ENCODE data around the gene PIGS. TPM values are rescaled to one million over a fixed set of nuclear protein-coding genes. Genes with fewer than 3 reads are reported as not detected.

The PIGS gene
- total RNA-seq, 1 experiment from 2014 or later = 45.8 TPM

DNA sequence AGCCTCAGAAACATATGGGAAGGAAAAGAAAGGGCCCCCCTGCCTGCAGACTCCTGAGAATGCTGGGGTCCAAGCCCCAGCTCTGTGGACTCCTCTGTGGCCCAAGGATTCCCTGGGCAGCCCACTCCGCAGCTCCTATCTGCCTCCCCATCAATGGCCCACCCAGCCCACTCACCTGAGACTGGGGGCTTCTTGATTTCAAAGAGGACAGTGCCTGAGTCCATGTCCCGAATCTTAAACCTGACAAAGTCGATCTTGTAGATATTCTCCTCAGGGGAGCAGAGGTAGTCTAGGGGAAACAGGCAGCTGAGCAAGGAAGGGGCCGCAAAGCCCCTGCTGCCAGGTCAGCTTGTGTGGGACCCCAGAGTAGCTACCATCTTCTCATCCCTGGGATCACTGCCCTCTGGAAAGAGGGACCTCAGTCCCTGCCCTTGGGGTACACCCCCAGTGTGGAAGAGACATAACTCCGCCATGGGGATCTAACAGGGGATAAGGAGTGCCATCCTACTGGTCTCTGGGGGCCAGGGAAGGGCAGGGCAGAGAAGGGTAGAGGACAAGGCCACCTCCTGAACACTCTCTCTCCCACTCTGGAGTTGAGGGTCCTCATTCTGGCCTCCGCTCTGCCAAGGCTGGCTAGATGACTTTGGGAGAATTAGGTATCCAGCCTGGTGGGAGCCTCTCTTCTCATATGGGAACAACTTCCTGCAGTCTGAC, 22.8 kb downstream of the PIGS start:
- CTCF ChIA-PET = interaction anchor here (1.6 kb wide), 1 partner anchor 13 kb away, joined by 3 read pairs; no protein-coding TSS in a partner anchor
- H2AFZ ChIP-seq (ENCODE audit: low read depth, low read length, poor library complexity, severe bottlenecking) = no peak overlapping the region
- intact Hi-C loops (cut with micrococcal nuclease) = loop anchor here (2.0 kb wide), 1 partner anchor 54 kb away; no protein-coding TSS in a partner anchor
- RAD21 ChIA-PET (ENCODE audit: low non-redundant PET in 1 of 2, low total read pairs in 2 of 2, uncharacterized antibody in 2 of 2, unreplicated experiment in 2 of 2) = no interaction called here
- H3K79me2 ChIP-seq (ENCODE audit: insufficient read depth, low read length) = peaks cover 16% of the 10 kb centered on the region; the same call in 1 of the 2 replicates
- no peak overlapping the region for H3K4me3 ChIP-seq (replicated peaks in 1 of 2; ENCODE audit: low read depth in 1 of 2, low read length in 2 of 2)
- H3K4me2 ChIP-seq (ENCODE audit: low read length) = no peak overlapping the region
- H3K9me3 ChIP-seq (ENCODE audit: control insufficient read depth in 1 of 2, insufficient read depth in 1 of 2, low read depth in 1 of 2, low read length in 2 of 2) = no peaks in the 10 kb centered on the region
- no peaks in the 10 kb centered on the region for H3K27me3 ChIP-seq (ENCODE audit: insufficient read depth, low read length)
- H4K20me1 ChIP-seq (ENCODE audit: insufficient read depth) = no peaks in the 10 kb centered on the region
- H3K27ac ChIP-seq (ENCODE audit: low read depth, low read length) = no peak overlapping the region
- no peak for TF ChIP-seq SP1 (IDR thresholded peaks at IDR 0.05; ENCODE audit: low read depth)
- TF ChIP-seq POLR2AphosphoS5 (IDR thresholded peaks at IDR 0.05; ENCODE audit: low read depth, low read length) = no peak
- no peak for TF ChIP-seq ZBTB33 (IDR thresholded peaks at IDR 0.05; ENCODE audit: extremely low read depth, insufficient replicate concordance, low read length)
- no peak for TF ChIP-seq TCF7L2 (IDR thresholded peaks at IDR 0.05; ENCODE audit: borderline replicate concordance, extremely low read depth, insufficient read depth, insufficient read length)
- no peak for TF ChIP-seq CTCF (IDR thresholded peaks at IDR 0.05 in 2 of 3, conservative IDR thresholded peaks at IDR 0.05 in 1 of 3; ENCODE audit: borderline replicate concordance in 1 of 3, insufficient read depth in 1 of 3, low read depth in 2 of 3, low read length in 2 of 3)
- no peak for TF ChIP-seq CBX3 (IDR thresholded peaks at IDR 0.05; ENCODE audit: low read depth)
- TF ChIP-seq CEBPB (IDR thresholded peaks at IDR 0.05; ENCODE audit: low read depth) = no peak
- no peak for TF ChIP-seq FOSL1 (IDR thresholded peaks at IDR 0.05; ENCODE audit: low read depth)
- TF ChIP-seq POLR2A (IDR thresholded peaks at IDR 0.05; ENCODE audit: borderline replicate concordance, extremely low read depth, insufficient read depth, insufficient read length) = no peak
- BruUV-seq (replicated peaks) = no TSS peak
- no peaks in the 10 kb centered on the region for H3K9me2 ChIP-seq (ENCODE audit: insufficient read depth)
- H3K36me3 ChIP-seq (ENCODE audit: control insufficient read depth in 1 of 2, insufficient read depth in 2 of 2, low read length in 2 of 2) = peaks cover 4 to 6% of the 10 kb centered on the region in 2 experiments; a peak in 3 of 4 replicates
- DNase-seq (ENCODE audit: low read depth, low spot score) = no peak
- POLR2A ChIA-PET = no interaction called here
- ATAC-seq = no peak
- H3K9ac ChIP-seq (ENCODE audit: low read length) = no peak overlapping the region
- H3K4me1 ChIP-seq (ENCODE audit: control insufficient read depth in 1 of 2, insufficient read depth in 2 of 2, low read length in 2 of 2) = peaks cover 2 to 24% of the 10 kb centered on the region in 2 experiments; a peak in 3 of 4 replicates
